ENCODE data around the gene KCNJ11.

The KCNJ11 gene

GRCh38 chr11:17378655-17379054, 9.8 kb downstream of the KCNJ11 start:
- no peak overlapping the region for H3K4me3 ChIP-seq (ENCODE audit: low read depth, low read length)
- no peak for TF ChIP-seq CTCF (IDR thresholded peaks at IDR 0.05; ENCODE audit: low read depth, low read length)

- TF ChIP-seq CTCF (IDR thresholded peaks at IDR 0.05; ENCODE audit: low read depth, low read length), result no peak
- no peak overlapping the region for H3K4me3 ChIP-seq (ENCODE audit: low read depth, low read length)
Measured at GRCh38 chr11:17376493-17376892, 12.0 kb downstream of the KCNJ11 start.

- H3K4me3 ChIP-seq (ENCODE audit: low read depth, low read length), result no peak overlapping the region
- no peak for TF ChIP-seq CTCF (IDR thresholded peaks at IDR 0.05; ENCODE audit: low read depth, low read length)
Measured at GRCh38 chr11:17375547-17375946, 12.9 kb downstream of the KCNJ11 start.

- TF ChIP-seq CTCF (IDR thresholded peaks at IDR 0.05; ENCODE audit: low read depth, low read length), result no peak
- no peak overlapping the region for H3K4me3 ChIP-seq (ENCODE audit: low read depth, low read length)
Measured at GRCh38 chr11:17371614-17372013, 16.8 kb downstream of the KCNJ11 start.

- H3K4me3 ChIP-seq (ENCODE audit: low read depth, low read length), result no peak overlapping the region
- TF ChIP-seq CTCF (IDR thresholded peaks at IDR 0.05; ENCODE audit: low read depth, low read length), result no peak
Measured at GRCh38 chr11:17369684-17370243, 18.7 kb downstream of the KCNJ11 start.

GRCh38 chr11:17369094-17369493, 19.4 kb downstream of the KCNJ11 start:
- TF ChIP-seq CTCF (IDR thresholded peaks at IDR 0.05; ENCODE audit: low read depth, low read length), result no peak
- H3K4me3 ChIP-seq (ENCODE audit: low read depth, low read length), result no peak overlapping the region

- H3K4me3 ChIP-seq (ENCODE audit: low read depth, low read length), result no peak overlapping the region
- no peak for TF ChIP-seq CTCF (IDR thresholded peaks at IDR 0.05; ENCODE audit: low read depth, low read length)
Measured at GRCh38 chr11:17368551-17368950, 19.9 kb downstream of the KCNJ11 start.
